ENCODE measurements around the gene GABBR1. TPM values are rescaled to one million over a fixed set of nuclear protein-coding genes. Genes with fewer than 3 reads are reported as not detected.

The GABBR1 gene
- total RNA-seq, 1 experiment from 2014 or later: 146 TPM

GRCh38 chr6:29671026-29671425, 38.0 kb upstream of the GABBR1 start:
- H2BK5ac ChIP-seq (ENCODE audit: insufficient read length, low read length): no peak overlapping the region
- H2AK5ac ChIP-seq (ENCODE audit: insufficient read length, low read length): no peak overlapping the region
- no peak overlapping the region for H2BK15ac ChIP-seq (ENCODE audit: low read depth, low read length)
- no peak overlapping the region for H3K23ac ChIP-seq (ENCODE audit: insufficient read length, low read depth, low read length)
- H3K27me3 Mint-ChIP-seq (ENCODE audit: low read depth): peaks cover 2% of the 10 kb centered on the region; the same call in 1 of the 2 replicates
- no peak overlapping the region for H3K14ac ChIP-seq (ENCODE audit: insufficient read depth, low read length)
- H3K9me3 Mint-ChIP-seq: peaks cover 0 to 1% of the 10 kb centered on the region in 2 experiments; a peak in 2 of 5 replicates
- no peak for DNase-seq
- no peaks in the 10 kb centered on the region for H4K20me1 ChIP-seq (ENCODE audit: control insufficient read depth, insufficient read depth, insufficient read length)
- H4K91ac ChIP-seq (ENCODE audit: insufficient read length, low read depth, low read length): no peak overlapping the region
- peak overlapping the region in 1 of 3 experiments; percentile 12; a peak in 1 of 7 replicates for H3K27ac Mint-ChIP-seq
- H3K27me3 ChIP-seq (ENCODE audit: insufficient read depth, low read length): no peaks in the 10 kb centered on the region
- peaks cover 35 to 37% of the 10 kb centered on the region in 2 experiments for H3K4me1 Mint-ChIP-seq
- no peak overlapping the region for H3K56ac ChIP-seq (ENCODE audit: insufficient read length, low read depth, low read length)
- no peak overlapping the region for H4K8ac ChIP-seq (replicated peaks; ENCODE audit: insufficient read length, low read depth, low read length)
- no peak overlapping the region for H3T11ph ChIP-seq (ENCODE audit: low read length)
- H3K4ac ChIP-seq (ENCODE audit: low read depth, low read length): no peak overlapping the region
- H3K79me1 ChIP-seq (ENCODE audit: insufficient read depth, low read depth, low read length, poor library complexity, severe bottlenecking): no peaks in the 10 kb centered on the region
- no peak overlapping the region for H4K5ac ChIP-seq (ENCODE audit: insufficient read length, low read depth, low read length)
- H3K27ac ChIP-seq (ENCODE audit: insufficient read length, low read depth, low read length): no peak overlapping the region
- no peak overlapping the region for H3K18ac ChIP-seq (ENCODE audit: insufficient read length, low read depth, low read length)
- H2BK12ac ChIP-seq (ENCODE audit: insufficient read length, low read depth, low read length): no peak overlapping the region
- no peaks in the 10 kb centered on the region for H3K79me2 ChIP-seq (ENCODE audit: insufficient read depth, low read length)
- no peak overlapping the region for H2AFZ ChIP-seq (ENCODE audit: low read length)
- no peak overlapping the region for H3K4me2 ChIP-seq (ENCODE audit: insufficient read depth, insufficient read length, low read length)
- H3K9me3 ChIP-seq (ENCODE audit: control insufficient read depth, low read depth, low read length): no peaks in the 10 kb centered on the region
- no peak overlapping the region for H3K4me3 Mint-ChIP-seq
- TF ChIP-seq CTCF (conservative IDR thresholded peaks at IDR 0.05): no peak
- H3K4me1 ChIP-seq (ENCODE audit: insufficient read depth, low read length): peaks cover 18% of the 10 kb centered on the region; the same call in 1 of the 2 replicates
- no peak overlapping the region for H2BK20ac ChIP-seq (ENCODE audit: low read depth, low read length, poor library complexity, severe bottlenecking)
- no peak overlapping the region for H2BK120ac ChIP-seq (ENCODE audit: low read depth, low read length, poor library complexity, severe bottlenecking)
- WGBS (ENCODE audit: extremely low coverage, insufficient read length, low lambda C conversion rate): no CpG with 5 or more reads among the region's 1 CpG
- no peak overlapping the region for H3K9ac ChIP-seq (ENCODE audit: extremely low read depth, insufficient read length, low read length)
- H3K23me2 ChIP-seq (ENCODE audit: insufficient read length, low read depth, low read length, poor library complexity, severe bottlenecking): no peaks in the 10 kb centered on the region
- H3K36me3 Mint-ChIP-seq (ENCODE audit: insufficient read depth in 1 of 3, low read depth in 3 of 3): peaks cover 0 to 3% (median 2%) of the 10 kb centered on the region in 3 experiments; a peak in 3 of 7 replicates
